Measurements from ENCODE around the gene STAG1.

GRCh38 chr3:136465296-136465695, 286.9 kb downstream of the STAG1 start:
- TF ChIP-seq POLR2A (IDR thresholded peaks at IDR 0.05; ENCODE audit: low read depth) (no peak), POLR2AphosphoS5 (IDR thresholded peaks at IDR 0.05) (no peak), EP300 (IDR thresholded peaks at IDR 0.05) (no peak)
- TF ChIP-seq, protein P1, sequence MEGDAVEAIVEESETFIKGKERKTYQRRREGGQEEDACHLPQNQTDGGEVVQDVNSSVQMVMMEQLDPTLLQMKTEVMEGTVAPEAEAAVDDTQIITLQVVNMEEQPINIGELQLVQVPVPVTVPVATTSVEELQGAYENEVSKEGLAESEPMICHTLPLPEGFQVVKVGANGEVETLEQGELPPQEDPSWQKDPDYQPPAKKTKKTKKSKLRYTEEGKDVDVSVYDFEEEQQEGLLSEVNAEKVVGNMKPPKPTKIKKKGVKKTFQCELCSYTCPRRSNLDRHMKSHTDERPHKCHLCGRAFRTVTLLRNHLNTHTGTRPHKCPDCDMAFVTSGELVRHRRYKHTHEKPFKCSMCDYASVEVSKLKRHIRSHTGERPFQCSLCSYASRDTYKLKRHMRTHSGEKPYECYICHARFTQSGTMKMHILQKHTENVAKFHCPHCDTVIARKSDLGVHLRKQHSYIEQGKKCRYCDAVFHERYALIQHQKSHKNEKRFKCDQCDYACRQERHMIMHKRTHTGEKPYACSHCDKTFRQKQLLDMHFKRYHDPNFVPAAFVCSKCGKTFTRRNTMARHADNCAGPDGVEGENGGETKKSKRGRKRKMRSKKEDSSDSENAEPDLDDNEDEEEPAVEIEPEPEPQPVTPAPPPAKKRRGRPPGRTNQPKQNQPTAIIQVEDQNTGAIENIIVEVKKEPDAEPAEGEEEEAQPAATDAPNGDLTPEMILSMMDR (IDR thresholded peaks at IDR 0.05) = no peak

Measured in esophagus muscularis mucosa (tissue), 4 donors.